Measurements from ENCODE around the gene PEAK1.

GRCh38 chr15:77295446-77295845 lies 124.5 kb downstream of the PEAK1 start:
- no peak for TF ChIP-seq ZNF132 (tag by site-specific recombination; IDR thresholded peaks at IDR 0.05; ENCODE audit: borderline replicate concordance)
- no peak for TF ChIP-seq CTCF (tag by site-specific recombination; IDR thresholded peaks at IDR 0.05)
- TF ChIP-seq ZBTB26 (tag by site-specific recombination; optimal IDR thresholded peaks at IDR 0.05): no peak
- TF ChIP-seq ZBTB20 (tag by site-specific recombination; IDR thresholded peaks at IDR 0.05): no peak
- no peak for TF ChIP-seq ZNF629 (tag by site-specific recombination; IDR thresholded peaks at IDR 0.05)
- no peak for TF ChIP-seq MEIS1 (CRISPR knock-in tag; IDR thresholded peaks at IDR 0.05; ENCODE audit: borderline replicate concordance)
- no peak for TF ChIP-seq REST (tag by site-specific recombination; IDR thresholded peaks at IDR 0.05)
- no peak for TF ChIP-seq OSR2 (tag by site-specific recombination; IDR thresholded peaks at IDR 0.05)
- no peak for TF ChIP-seq ZNF704 (tag by site-specific recombination; IDR thresholded peaks at IDR 0.05)
- TF ChIP-seq PRDM6 (tag by site-specific recombination; IDR thresholded peaks at IDR 0.05): no peak
- TF ChIP-seq PRDM1 (tag by site-specific recombination; IDR thresholded peaks at IDR 0.05): no peak
- no peak for TF ChIP-seq ZNF423 (tag by site-specific recombination; IDR thresholded peaks at IDR 0.05)
- no peak for TF ChIP-seq ZNF792 (tag by site-specific recombination; IDR thresholded peaks at IDR 0.05)

Data from HEK293 (cell line).